Stomach smooth muscle (tissue), 2 donors: ENCODE measurements around the gene USP3.

Experiments used
- H3K27ac ChIP-seq: one replicate; pipeline ENCODE4 v1.7.0; 2013; ENCODE audit warnings: mild to moderate bottlenecking, low read length, inconsistent platforms
- H3K27me3 ChIP-seq, 2 donors: one replicate each; pipeline ENCODE4 v1.7.0; 2013; ENCODE audit warnings: low read length in 2 of 2; ENCODE audit not compliant: insufficient read depth in 2 of 2, control insufficient read depth in 1 of 2
- H3K36me3 ChIP-seq, 2 donors: one replicate each; pipeline ENCODE4 v1.7.0; 2013; ENCODE audit warnings: low read length in 2 of 2; ENCODE audit not compliant: control insufficient read depth in 2 of 2, insufficient read depth in 2 of 2
- H3K4me1 ChIP-seq: one replicate; pipeline ENCODE4 v1.7.0; 2013; ENCODE audit warnings: low read length; ENCODE audit not compliant: control insufficient read depth, insufficient read depth
- H3K4me3 ChIP-seq, 2 donors: one replicate each; pipeline ENCODE4 v1.7.0; 2013; ENCODE audit warnings: low read length in 2 of 2
- H3K9ac ChIP-seq, 2 donors: one replicate each; pipeline ENCODE4 v1.7.0; 2013; ENCODE audit warnings: low read length in 2 of 2, mild to moderate bottlenecking in 1 of 2
- H3K9me3 ChIP-seq, 2 donors: one replicate each; pipeline ENCODE4 v1.7.0; 2013; ENCODE audit warnings: low read length in 2 of 2; ENCODE audit not compliant: control insufficient read depth in 2 of 2
- donor health status: healthy.
- donor health status: Pancreatic carcinoma.

USP3 gene

GRCh38 chr15:63634154-63634553, 129.8 kb downstream of the USP3 start:
- no peaks in the 10 kb centered on the region for H3K9me3 ChIP-seq
- no peak overlapping the region for H3K9ac ChIP-seq
- peaks cover 61 to 68% of the 10 kb centered on the region in 2 donors for H3K36me3 ChIP-seq
- no peaks in the 10 kb centered on the region for H3K4me1 ChIP-seq
- H3K4me3 ChIP-seq = no peak overlapping the region
- H3K27ac ChIP-seq = no peak overlapping the region
- H3K27me3 ChIP-seq = no peaks in the 10 kb centered on the region

- no peaks in the 10 kb centered on the region for H3K27me3 ChIP-seq
- H3K9me3 ChIP-seq = no peaks in the 10 kb centered on the region
- no peaks in the 10 kb centered on the region for H3K4me1 ChIP-seq
- H3K4me3 ChIP-seq = no peak overlapping the region
- no peak overlapping the region for H3K27ac ChIP-seq
- H3K36me3 ChIP-seq = peaks cover 68 to 69% of the 10 kb centered on the region in 2 donors
- H3K9ac ChIP-seq = no peak overlapping the region
Observed at GRCh38 chr15:63636518-63637061, 132.2 kb downstream of the USP3 start.

DNA sequence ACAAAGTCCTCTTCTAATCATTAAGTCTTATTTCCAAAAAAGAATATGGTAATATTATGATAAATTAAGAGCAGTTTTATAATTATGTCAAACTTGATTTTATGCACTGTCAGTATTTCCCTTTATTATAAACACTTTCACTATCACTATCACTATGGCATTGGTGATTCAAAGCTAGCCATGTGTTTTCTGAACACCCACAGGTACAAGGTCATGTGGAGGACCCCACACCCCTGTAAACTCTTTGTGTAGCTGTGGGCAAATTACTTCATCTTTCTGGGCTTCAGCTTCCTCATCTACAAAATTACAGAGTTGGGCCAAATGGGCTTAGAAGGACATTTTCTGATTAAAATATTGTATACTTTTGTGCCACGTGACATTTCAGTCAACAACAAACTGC, 134.4 kb downstream of the USP3 start:
- no peaks in the 10 kb centered on the region for H3K4me1 ChIP-seq
- no peaks in the 10 kb centered on the region for H3K9me3 ChIP-seq
- no peaks in the 10 kb centered on the region for H3K27me3 ChIP-seq
- H3K4me3 ChIP-seq = no peak overlapping the region
- H3K9ac ChIP-seq = no peak overlapping the region
- peaks cover 55 to 58% of the 10 kb centered on the region in 2 donors for H3K36me3 ChIP-seq
- H3K27ac ChIP-seq = no peak overlapping the region

DNA sequence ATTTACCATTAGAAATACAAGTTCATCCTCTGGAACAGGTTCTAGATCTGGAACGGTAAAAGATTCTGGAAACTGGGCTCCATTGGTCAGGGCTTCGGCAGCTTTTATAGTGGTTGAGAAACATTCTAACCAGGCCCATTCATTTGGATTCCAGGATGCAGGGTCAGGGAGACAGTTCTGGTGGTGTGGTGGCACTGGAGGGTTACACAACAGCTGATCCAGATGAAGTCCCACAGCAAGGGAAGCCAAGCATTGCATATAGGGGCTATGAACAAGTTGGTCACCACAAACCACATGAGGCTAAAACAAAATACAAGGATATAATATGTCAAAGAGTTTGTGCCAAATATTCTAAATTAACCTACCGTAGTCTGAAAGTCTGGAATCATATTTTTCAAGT, 135.8 kb downstream of the USP3 start:
- Histone ChIP-seq H3K4me3 (no peak overlapping the region), H3K9ac (no peak overlapping the region), H3K36me3 (peaks cover 51 to 53% of the 10 kb centered on the region in 2 donors), H3K9me3 (no peaks in the 10 kb centered on the region), H3K4me1 (no peaks in the 10 kb centered on the region), H3K27me3 (no peaks in the 10 kb centered on the region), H3K27ac (no peak overlapping the region)
